HCT116 (cell line): ENCODE measurements around the gene CT47C1.

Experiments used
- CBX3 ChIP-seq: IDR thresholded peaks from 2 replicates; pipeline ENCODE4 v1.6.1; 2012; ENCODE audit warnings: low read depth
- EGR1 ChIP-seq: IDR thresholded peaks from 2 replicates; pipeline ENCODE4 v1.6.1; 2012; ENCODE audit warnings: low read depth
- EZH2 ChIP-seq: fragments of 200-600 bp; sonication (generic); IDR thresholded peaks from 2 replicates; pipeline ENCODE4 v1.6.1; 2017; ENCODE audit warnings: antibody characterized with exemption, mixed run types
- POLR2A ChIP-seq: IDR thresholded peaks from 2 replicates; pipeline ENCODE4 v1.7.0; 2011; ENCODE audit warnings: borderline replicate concordance; ENCODE audit not compliant: insufficient read depth, insufficient read length; ENCODE audit errors: extremely low read depth
- POLR2AphosphoS5 ChIP-seq: IDR thresholded peaks from 2 replicates; pipeline ENCODE4 v1.6.1; 2011; ENCODE audit warnings: mild to moderate bottlenecking, low read depth, low read length, moderate library complexity
- RAD21 ChIP-seq: IDR thresholded peaks from 2 replicates; pipeline ENCODE4 v1.6.1; 2012; ENCODE audit warnings: low read depth, mild to moderate bottlenecking
- SP1 ChIP-seq: IDR thresholded peaks from 2 replicates; pipeline ENCODE4 v1.6.1; 2012; ENCODE audit warnings: low read depth
- YY1 ChIP-seq: IDR thresholded peaks from 2 replicates; pipeline ENCODE4 v1.6.1; 2011; ENCODE audit warnings: low read length, low read depth, moderate library complexity, mild to moderate bottlenecking; ENCODE audit not compliant: insufficient replicate concordance; ENCODE audit errors: extremely low read depth
- ZNF274 ChIP-seq: fragments of 200-500 bp; sonication (Bioruptor generic); IDR thresholded peaks from 2 replicates; pipeline ENCODE4 v1.6.1; 2014; ENCODE audit warnings: mild to moderate bottlenecking, low read depth, low read length, inconsistent platforms
- TF ChIP-seq, protein P1 (sequence below), 3 experiments: fragments of 200-600 bp in 1 of 3; sonication (generic) in 1 of 3; IDR thresholded peaks in 2 of 3; conservative IDR thresholded peaks in 1 of 3; 2 replicates each; pipeline ENCODE4 v1.5.1; 2012 to 2017; ENCODE audit warnings: low read depth in 2 of 3, low read length in 2 of 3, antibody characterized with exemption in 1 of 3, borderline replicate concordance in 1 of 3, control low read depth in 1 of 3, mild to moderate bottlenecking in 1 of 3, mixed read lengths in 1 of 3, mixed run types in 1 of 3, moderate library complexity in 1 of 3; ENCODE audit not compliant: insufficient read depth in 1 of 3
- TF ChIP-seq, protein P2 (sequence below): IDR thresholded peaks from 2 replicates; pipeline ENCODE4 v1.6.1; 2011; ENCODE audit warnings: mild to moderate bottlenecking, low read length, moderate library complexity; ENCODE audit not compliant: insufficient replicate concordance; ENCODE audit errors: extremely low read depth
- TF ChIP-seq, protein P3 (sequence below): IDR thresholded peaks from 2 replicates; pipeline ENCODE4 v1.6.1; 2012

GRCh38 chrX:119105826-119106225, 33.0 kb downstream of the CT47C1 start:
- TF ChIP-seq, protein P1, sequence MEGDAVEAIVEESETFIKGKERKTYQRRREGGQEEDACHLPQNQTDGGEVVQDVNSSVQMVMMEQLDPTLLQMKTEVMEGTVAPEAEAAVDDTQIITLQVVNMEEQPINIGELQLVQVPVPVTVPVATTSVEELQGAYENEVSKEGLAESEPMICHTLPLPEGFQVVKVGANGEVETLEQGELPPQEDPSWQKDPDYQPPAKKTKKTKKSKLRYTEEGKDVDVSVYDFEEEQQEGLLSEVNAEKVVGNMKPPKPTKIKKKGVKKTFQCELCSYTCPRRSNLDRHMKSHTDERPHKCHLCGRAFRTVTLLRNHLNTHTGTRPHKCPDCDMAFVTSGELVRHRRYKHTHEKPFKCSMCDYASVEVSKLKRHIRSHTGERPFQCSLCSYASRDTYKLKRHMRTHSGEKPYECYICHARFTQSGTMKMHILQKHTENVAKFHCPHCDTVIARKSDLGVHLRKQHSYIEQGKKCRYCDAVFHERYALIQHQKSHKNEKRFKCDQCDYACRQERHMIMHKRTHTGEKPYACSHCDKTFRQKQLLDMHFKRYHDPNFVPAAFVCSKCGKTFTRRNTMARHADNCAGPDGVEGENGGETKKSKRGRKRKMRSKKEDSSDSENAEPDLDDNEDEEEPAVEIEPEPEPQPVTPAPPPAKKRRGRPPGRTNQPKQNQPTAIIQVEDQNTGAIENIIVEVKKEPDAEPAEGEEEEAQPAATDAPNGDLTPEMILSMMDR (IDR thresholded peaks at IDR 0.05 in 2 of 3, conservative IDR thresholded peaks at IDR 0.05 in 1 of 3; ENCODE audit: borderline replicate concordance in 1 of 3, insufficient read depth in 1 of 3, low read depth in 2 of 3, low read length in 2 of 3) = no peak
- TF ChIP-seq, protein P2, sequence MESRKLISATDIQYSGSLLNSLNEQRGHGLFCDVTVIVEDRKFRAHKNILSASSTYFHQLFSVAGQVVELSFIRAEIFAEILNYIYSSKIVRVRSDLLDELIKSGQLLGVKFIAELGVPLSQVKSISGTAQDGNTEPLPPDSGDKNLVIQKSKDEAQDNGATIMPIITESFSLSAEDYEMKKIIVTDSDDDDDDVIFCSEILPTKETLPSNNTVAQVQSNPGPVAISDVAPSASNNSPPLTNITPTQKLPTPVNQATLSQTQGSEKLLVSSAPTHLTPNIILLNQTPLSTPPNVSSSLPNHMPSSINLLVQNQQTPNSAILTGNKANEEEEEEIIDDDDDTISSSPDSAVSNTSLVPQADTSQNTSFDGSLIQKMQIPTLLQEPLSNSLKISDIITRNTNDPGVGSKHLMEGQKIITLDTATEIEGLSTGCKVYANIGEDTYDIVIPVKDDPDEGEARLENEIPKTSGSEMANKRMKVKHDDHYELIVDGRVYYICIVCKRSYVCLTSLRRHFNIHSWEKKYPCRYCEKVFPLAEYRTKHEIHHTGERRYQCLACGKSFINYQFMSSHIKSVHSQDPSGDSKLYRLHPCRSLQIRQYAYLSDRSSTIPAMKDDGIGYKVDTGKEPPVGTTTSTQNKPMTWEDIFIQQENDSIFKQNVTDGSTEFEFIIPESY = no peak
- TF ChIP-seq YY1 (no peak), CBX3 (no peak), ZNF274 (no peak), EZH2 (no peak), RAD21 (no peak), EGR1 (no peak), POLR2AphosphoS5 (no peak), SP1 (no peak), POLR2A (no peak)
- TF ChIP-seq, protein P3, sequence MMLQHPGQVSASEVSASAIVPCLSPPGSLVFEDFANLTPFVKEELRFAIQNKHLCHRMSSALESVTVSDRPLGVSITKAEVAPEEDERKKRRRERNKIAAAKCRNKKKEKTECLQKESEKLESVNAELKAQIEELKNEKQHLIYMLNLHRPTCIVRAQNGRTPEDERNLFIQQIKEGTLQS = no peak
